ENCODE results near the gene WWOX.

The WWOX gene

DNA sequence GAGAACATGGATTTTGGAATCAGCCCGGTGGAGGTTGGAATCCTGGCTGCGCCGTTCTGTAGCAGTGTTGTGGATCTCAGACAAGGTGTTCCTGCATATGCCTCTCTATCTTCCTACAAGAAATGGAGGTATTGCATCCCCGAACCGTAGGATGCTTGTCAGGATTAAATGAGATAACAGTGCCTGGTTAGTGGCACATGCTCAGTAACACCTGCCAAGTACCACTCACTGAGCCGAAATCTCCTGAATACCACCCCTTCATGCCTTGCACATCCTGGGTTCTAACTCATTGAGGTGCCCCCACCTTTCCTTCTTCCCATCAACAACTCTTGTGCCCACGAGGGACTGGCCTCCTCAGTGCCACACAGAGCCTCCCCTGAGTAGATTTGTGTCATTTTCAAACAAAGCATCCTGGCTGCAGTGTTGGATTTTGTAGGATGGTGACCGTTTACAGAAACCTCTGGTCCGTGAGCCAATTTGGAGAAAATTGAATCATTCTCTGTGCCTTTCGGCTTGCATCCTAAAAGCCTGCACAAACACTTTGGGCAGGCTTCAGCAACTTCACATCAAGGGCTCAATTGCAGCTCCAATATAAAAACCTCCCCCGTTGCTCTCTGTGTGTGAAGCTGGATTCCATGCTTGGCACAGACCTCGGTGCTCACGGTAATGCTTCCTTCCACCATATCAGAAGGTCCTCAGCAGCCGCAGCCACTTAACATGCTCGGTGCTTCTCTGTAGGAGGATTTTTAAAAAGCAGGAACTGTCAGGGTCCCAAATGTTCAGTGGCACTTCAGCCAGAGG, 84.2 kb downstream of the WWOX start:
- Histone ChIP-seq H3K4me2 (ENCODE audit: insufficient read depth, low read length) (no peak overlapping the region), H3K9ac (ENCODE audit: low read depth, low read length) (no peak overlapping the region), H3K79me2 (ENCODE audit: insufficient read depth, low read length) (no peaks in the 10 kb centered on the region), H4K20me1 (ENCODE audit: insufficient read depth, low read length) (no peaks in the 10 kb centered on the region), H3K27ac (ENCODE audit: low read length) (no peak overlapping the region), H3K36me3 (ENCODE audit: insufficient read depth, low read length) (no peaks in the 10 kb centered on the region), H3K4me1 (ENCODE audit: insufficient read depth, low read length) (no peaks in the 10 kb centered on the region), H3K4me3 (ENCODE audit: low read depth in 1 of 2, low read length in 2 of 2) (no peak overlapping the region), H3K27me3 (ENCODE audit: insufficient read depth, low read length, poor library complexity) (no peaks in the 10 kb centered on the region), H2AFZ (ENCODE audit: low read depth, low read length) (no peak overlapping the region), H3K9me3 (ENCODE audit: insufficient read depth, low read length, severe bottlenecking) (no peaks in the 10 kb centered on the region)
- TF ChIP-seq, protein P1, sequence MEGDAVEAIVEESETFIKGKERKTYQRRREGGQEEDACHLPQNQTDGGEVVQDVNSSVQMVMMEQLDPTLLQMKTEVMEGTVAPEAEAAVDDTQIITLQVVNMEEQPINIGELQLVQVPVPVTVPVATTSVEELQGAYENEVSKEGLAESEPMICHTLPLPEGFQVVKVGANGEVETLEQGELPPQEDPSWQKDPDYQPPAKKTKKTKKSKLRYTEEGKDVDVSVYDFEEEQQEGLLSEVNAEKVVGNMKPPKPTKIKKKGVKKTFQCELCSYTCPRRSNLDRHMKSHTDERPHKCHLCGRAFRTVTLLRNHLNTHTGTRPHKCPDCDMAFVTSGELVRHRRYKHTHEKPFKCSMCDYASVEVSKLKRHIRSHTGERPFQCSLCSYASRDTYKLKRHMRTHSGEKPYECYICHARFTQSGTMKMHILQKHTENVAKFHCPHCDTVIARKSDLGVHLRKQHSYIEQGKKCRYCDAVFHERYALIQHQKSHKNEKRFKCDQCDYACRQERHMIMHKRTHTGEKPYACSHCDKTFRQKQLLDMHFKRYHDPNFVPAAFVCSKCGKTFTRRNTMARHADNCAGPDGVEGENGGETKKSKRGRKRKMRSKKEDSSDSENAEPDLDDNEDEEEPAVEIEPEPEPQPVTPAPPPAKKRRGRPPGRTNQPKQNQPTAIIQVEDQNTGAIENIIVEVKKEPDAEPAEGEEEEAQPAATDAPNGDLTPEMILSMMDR (IDR thresholded peaks at IDR 0.05; ENCODE audit: borderline replicate concordance, extremely low read depth, low read length, poor library complexity, severe bottlenecking), result no peak
- no peak for TF ChIP-seq EZH2 (IDR thresholded peaks at IDR 0.05; ENCODE audit: borderline replicate concordance, low read depth, low read length, severe bottlenecking)
- ATAC-seq (ENCODE audit: insufficient read depth, low read depth) (no peak), DNase-seq (no peak)

DNA sequence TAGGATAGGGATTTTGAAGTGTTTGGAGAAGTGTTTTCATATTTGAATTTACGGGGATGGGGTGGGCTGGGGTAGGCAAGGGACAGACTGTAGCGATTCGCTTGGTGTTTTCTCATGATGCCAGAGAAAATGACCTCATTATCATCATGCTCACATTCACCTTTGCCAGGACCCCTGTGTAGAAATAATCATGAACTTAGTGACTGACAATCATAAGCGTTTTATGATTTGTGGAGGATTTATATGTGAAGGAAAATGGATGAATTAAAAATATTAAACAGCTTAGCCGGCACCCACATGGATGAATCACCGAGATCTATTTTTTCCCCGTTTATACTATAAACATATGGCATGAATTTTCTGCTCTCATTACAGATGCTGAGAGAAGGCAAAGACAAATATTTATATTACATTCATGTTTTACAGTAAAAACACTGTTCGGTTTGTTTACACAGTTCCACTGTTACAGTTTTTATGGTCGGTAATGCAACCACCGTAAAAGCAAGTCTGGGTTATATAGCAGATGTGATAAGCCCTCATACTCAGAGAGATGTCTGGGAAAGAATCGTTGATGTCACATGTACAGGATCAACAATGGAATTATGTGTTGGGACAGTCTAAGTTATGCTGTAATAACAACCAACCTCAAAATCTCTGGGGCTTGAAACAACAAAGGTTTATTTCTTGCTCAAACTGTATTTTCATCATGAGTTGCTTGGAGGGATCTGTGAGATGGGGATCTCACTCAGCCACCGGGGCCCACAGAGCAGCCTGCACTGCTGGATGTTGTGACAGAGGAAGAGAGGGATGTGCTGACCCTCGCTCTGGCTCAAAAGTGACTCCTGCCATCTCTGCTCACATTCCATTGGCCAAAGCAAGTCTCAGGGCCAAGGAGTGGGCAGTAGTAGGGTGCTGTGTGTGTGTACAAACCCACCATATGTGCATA, 85.1 kb downstream of the WWOX start:
- Histone ChIP-seq H2AFZ (ENCODE audit: low read depth, low read length) (no peak overlapping the region), H3K4me1 (ENCODE audit: insufficient read depth, low read length) (no peaks in the 10 kb centered on the region), H3K9me3 (ENCODE audit: insufficient read depth, low read length, severe bottlenecking) (no peaks in the 10 kb centered on the region), H4K20me1 (ENCODE audit: insufficient read depth, low read length) (no peaks in the 10 kb centered on the region), H3K79me2 (ENCODE audit: insufficient read depth, low read length) (no peaks in the 10 kb centered on the region), H3K27me3 (ENCODE audit: insufficient read depth, low read length, poor library complexity) (no peaks in the 10 kb centered on the region), H3K4me2 (ENCODE audit: insufficient read depth, low read length) (no peak overlapping the region), H3K27ac (ENCODE audit: low read length) (no peak overlapping the region), H3K36me3 (ENCODE audit: insufficient read depth, low read length) (no peaks in the 10 kb centered on the region), H3K4me3 (ENCODE audit: low read depth in 1 of 2, low read length in 2 of 2) (no peak overlapping the region), H3K9ac (ENCODE audit: low read depth, low read length) (no peak overlapping the region)
- TF ChIP-seq, protein P1 (IDR thresholded peaks at IDR 0.05; ENCODE audit: borderline replicate concordance, extremely low read depth, low read length, poor library complexity, severe bottlenecking), result no peak
- no peak for TF ChIP-seq EZH2 (IDR thresholded peaks at IDR 0.05; ENCODE audit: borderline replicate concordance, low read depth, low read length, severe bottlenecking)
- DNase-seq (no peak), ATAC-seq (ENCODE audit: insufficient read depth, low read depth) (no peak)

DNA sequence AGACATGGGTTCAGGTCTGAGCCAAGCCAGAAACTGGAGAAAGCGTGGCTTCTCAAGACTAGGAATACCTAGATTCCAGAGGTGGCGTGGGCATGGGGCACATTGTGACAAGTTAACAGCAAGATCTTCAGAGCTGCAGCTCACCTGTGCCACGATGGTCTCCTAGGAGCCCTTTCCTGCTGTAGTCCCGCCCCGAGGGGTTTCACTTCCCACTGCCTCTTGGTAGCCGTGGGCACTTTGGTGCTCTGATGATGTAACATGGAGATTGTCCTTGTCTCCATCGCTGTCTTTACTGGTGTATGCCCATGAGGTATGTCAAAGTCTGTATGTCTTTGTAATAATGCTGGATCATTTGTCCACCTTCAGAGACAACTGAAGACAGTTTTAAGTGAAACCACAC, 89.7 kb downstream of the WWOX start:
- H3K79me2 ChIP-seq (ENCODE audit: insufficient read depth, low read length), result no peaks in the 10 kb centered on the region
- DNase-seq, result no peak
- H2AFZ ChIP-seq (ENCODE audit: low read depth, low read length), result no peak overlapping the region
- H3K36me3 ChIP-seq (ENCODE audit: insufficient read depth, low read length), result no peaks in the 10 kb centered on the region
- no peaks in the 10 kb centered on the region for H3K4me1 ChIP-seq (ENCODE audit: insufficient read depth, low read length)
- no peak overlapping the region for H3K4me2 ChIP-seq (ENCODE audit: insufficient read depth, low read length)
- no peak overlapping the region for H3K9ac ChIP-seq (ENCODE audit: low read depth, low read length)
- no peaks in the 10 kb centered on the region for H3K27me3 ChIP-seq (ENCODE audit: insufficient read depth, low read length, poor library complexity)
- no peak for ATAC-seq (ENCODE audit: insufficient read depth, low read depth)
- H3K9me3 ChIP-seq (ENCODE audit: insufficient read depth, low read length, severe bottlenecking), result no peaks in the 10 kb centered on the region
- H4K20me1 ChIP-seq (ENCODE audit: insufficient read depth, low read length), result no peaks in the 10 kb centered on the region
- no peak for TF ChIP-seq EZH2 (IDR thresholded peaks at IDR 0.05; ENCODE audit: borderline replicate concordance, low read depth, low read length, severe bottlenecking)
- TF ChIP-seq, protein P1 (IDR thresholded peaks at IDR 0.05; ENCODE audit: borderline replicate concordance, extremely low read depth, low read length, poor library complexity, severe bottlenecking), result no peak
- no peak overlapping the region for H3K4me3 ChIP-seq (ENCODE audit: low read depth in 1 of 2, low read length in 2 of 2)
- H3K27ac ChIP-seq (ENCODE audit: low read length), result no peak overlapping the region
